ENCODE measurements around the gene PRSS8. TPM values are rescaled to one million over a fixed set of nuclear protein-coding genes. Genes with fewer than 3 reads are reported as not detected.
"Not testable (repeated sequence)": the region's sequence is repeated elsewhere in the genome, so short reads cannot be mapped to it uniquely, and the experiment has no call there.

PRSS8 gene
- total RNA-seq, 2 donors from 2014 or later = 2.4 TPM; not detected in 1

DNA sequence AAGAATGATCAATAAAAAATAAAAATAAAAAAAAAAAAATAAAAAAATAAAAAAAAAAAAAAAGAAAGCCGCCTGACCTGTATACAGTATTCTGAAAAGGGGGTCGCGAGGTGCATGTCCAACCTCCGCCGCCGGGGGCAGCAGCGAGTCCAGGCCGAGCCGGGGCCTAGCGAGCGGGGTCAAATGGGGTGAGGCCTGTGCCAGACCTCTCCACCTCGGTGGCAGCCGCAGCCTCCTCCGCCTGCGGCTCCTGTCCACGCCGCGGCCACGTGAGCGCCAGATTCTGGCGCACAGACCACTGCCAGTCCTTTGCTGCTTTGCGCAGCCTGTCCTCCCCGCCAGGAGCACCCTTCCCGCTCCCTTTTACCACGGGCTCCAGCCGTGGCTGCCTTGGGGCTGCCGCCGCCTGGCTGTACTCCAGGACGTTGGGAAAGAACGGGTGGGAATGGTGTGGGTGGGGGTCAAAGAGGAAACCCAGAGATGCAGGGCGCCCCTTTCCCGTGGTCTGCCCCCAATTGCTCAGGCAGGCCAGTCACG, 29.8 kb downstream of the PRSS8 start:
- peak overlapping the region in 1 of 2 donors; percentile 29 for H3K4me3 ChIP-seq
- no peaks in the 10 kb centered on the region for H3K9me3 ChIP-seq
- H3K4me1 ChIP-seq = peaks cover 0 to 24% of the 10 kb centered on the region in 2 donors
- H3K27me3 ChIP-seq = no peaks in the 10 kb centered on the region
- H3K27ac ChIP-seq = peak overlapping the region; percentile 63 to 71
- peak; percentile 92 for DNase-seq (ENCODE audit: low spot score)
- peak; percentile 78 to 97 for TF ChIP-seq CTCF (IDR thresholded peaks at IDR 0.05)
- H3K36me3 ChIP-seq = peaks cover 15% of the 10 kb centered on the region

- not testable (repeated sequence) for H3K4me1 ChIP-seq; H3K36me3 ChIP-seq; DNase-seq (ENCODE audit: low spot score); H3K9me3 ChIP-seq; H3K27ac ChIP-seq; H3K4me3 ChIP-seq; H3K27me3 ChIP-seq
These were observed 34.5 kb downstream of the PRSS8 start for GRCh38 chr16:31100876-31101641.

DNA sequence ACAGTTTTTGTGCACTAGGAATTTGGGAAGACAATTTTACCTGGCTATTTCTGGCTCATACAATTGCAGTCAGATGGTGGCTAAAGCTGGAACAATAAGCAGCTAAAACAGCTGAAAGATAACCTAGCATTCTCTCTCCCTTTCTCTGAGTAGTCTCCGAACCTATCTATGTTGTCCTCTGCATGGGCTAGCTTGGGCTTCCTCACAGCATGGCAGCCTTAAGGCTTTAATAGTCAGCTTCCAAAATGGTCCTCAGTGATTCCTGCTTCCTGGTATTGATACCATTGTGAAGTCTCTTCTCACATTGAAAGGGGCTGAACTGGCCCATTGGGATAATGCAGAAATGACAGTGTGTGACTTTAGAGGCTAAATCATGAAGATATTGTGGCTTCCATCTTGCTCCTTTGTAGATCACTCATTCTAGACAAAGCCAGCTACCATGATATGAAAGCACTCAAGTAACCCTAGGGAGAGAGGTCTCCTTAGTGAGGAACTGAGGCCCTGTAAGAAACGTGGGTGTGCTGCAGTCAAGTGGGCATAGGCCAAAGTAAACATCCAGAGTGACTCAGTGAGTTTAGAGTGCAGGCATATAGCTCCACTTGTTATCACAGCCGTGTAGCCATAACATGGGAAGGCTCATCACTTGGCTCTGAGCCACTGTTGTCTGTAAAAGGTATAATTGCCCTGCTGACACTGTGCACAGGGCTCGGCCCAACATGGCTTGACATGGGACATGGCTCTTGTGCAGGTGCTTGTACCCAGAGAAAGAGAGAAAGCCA, 35.5 kb downstream of the PRSS8 start:
- no peak overlapping the region for H3K4me3 ChIP-seq
- no peak overlapping the region for H3K27ac ChIP-seq
- DNase-seq (ENCODE audit: low spot score) = no peak
- no peak for TF ChIP-seq CTCF (IDR thresholded peaks at IDR 0.05)
- no peaks in the 10 kb centered on the region for H3K9me3 ChIP-seq
- H3K4me1 ChIP-seq = peaks cover 0 to 7% of the 10 kb centered on the region in 2 donors
- no peaks in the 10 kb centered on the region for H3K27me3 ChIP-seq
- no peaks in the 10 kb centered on the region for H3K36me3 ChIP-seq

GRCh38 chr16:31094424-31095120, 41.0 kb downstream of the PRSS8 start, which contains the start of gene VKORC1:
TSS of gene VKORC1 (minus strand) at chr16:31094797. CDS start at chr16:31094729, 68 bp downstream.
- H3K27me3 ChIP-seq = no peaks in the 10 kb centered on the region
- no peak for TF ChIP-seq CTCF (IDR thresholded peaks at IDR 0.05)
- H3K9me3 ChIP-seq = no peaks in the 10 kb centered on the region
- H3K36me3 ChIP-seq = peaks cover 12% of the 10 kb centered on the region
- H3K4me1 ChIP-seq = peaks cover 0 to 26% of the 10 kb centered on the region in 2 donors
- H3K27ac ChIP-seq = peak within 1 kb of the TSS; percentile 85 to 86
- H3K4me3 ChIP-seq = peak within 1 kb of the TSS; percentile 63 to 88
- peak; percentile 98 for DNase-seq (ENCODE audit: low spot score)

DNA sequence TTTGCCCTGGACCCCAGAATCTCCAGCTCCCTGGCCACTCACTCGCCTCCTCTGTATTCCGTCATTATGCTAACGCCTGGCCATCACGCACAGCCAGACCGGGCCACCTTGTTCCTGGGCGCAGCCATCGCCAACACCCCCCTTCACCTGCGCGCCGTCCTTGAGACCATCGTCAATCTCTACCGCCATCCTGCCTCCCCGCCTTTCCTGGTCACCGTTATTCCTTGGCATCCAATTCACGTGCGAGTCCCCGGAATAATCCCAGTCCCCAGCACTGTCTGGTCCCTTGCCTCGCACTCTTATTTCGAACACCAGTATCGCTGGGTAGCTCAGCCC, 41.5 kb downstream of the PRSS8 start:
- no peaks in the 10 kb centered on the region for H3K27me3 ChIP-seq
- DNase-seq (ENCODE audit: low spot score) = no peak
- TF ChIP-seq CTCF (IDR thresholded peaks at IDR 0.05) = no peak
- H3K36me3 ChIP-seq = peaks cover 15% of the 10 kb centered on the region
- H3K27ac ChIP-seq = peak overlapping the region; percentile 85 to 86
- peak overlapping the region; percentile 63 to 88 for H3K4me3 ChIP-seq
- H3K9me3 ChIP-seq = no peaks in the 10 kb centered on the region
- H3K4me1 ChIP-seq = peaks cover 0 to 26% of the 10 kb centered on the region in 2 donors

Measured in right atrium auricular region (tissue), 2 donors.